Lower leg skin (tissue), 4 donors: ENCODE data around the gene MB21D2. TPM values are rescaled to one million over a fixed set of nuclear protein-coding genes. Genes with fewer than 3 reads are reported as not detected.

ENCODE experiments used
- DNase-seq, 2 donors: peaks; one replicate each; pipeline ENCODE4 v3.0.0-alpha.2; 2019; ENCODE audit warnings: low spot score in 2 of 2
- H3K4me3 ChIP-seq: fragments of 200-600 bp; sonication (generic); 2 replicates; pipeline ENCODE4 v1.5.1; 2017; ENCODE audit warnings: mild to moderate bottlenecking, low read depth; ENCODE audit not compliant: poor library complexity, severe bottlenecking
- POLR2A ChIP-seq, 2 donors: fragments of 450-650 bp; IDR thresholded peaks; one replicate each; pipeline ENCODE4 v1.6.1; 2016 to 2017; ENCODE audit warnings: antibody characterized with exemption in 2 of 2, mild to moderate bottlenecking in 1 of 2, moderate library complexity in 1 of 2
- WGBS, 2 donors: methylation state at CpG; one replicate each; pipeline ENCODE4 v1.1.5; 2018; 5-methylcytosine and 5-hydroxymethylcytosine counted together
- intact Hi-C: fragments of 100-400 bp; cut with DNase I; formaldehyde crosslinking; loops from one replicate; pipeline ENCODE4 v1.15.0; 2023; ENCODE audit warnings: low total_unique reads
- total RNA-seq, 4 donors: library from RNA; depleted of rRNA; stranded (reverse); fragments of >200 nt; gene quantifications; one replicate each; pipeline ENCODE4 v1.1.0, GENCODE V29; 2016
- TF ChIP-seq, protein P1 (sequence below), 3 donors: fragments of 450-650 bp; IDR thresholded peaks; one replicate each; pipeline ENCODE4 v1.5.1; 2016; ENCODE audit warnings: antibody characterized with exemption in 3 of 3, mild to moderate bottlenecking in 3 of 3, moderate library complexity in 2 of 3

MB21D2 gene
- total RNA-seq, 4 donors from 2014 or later, result 7.9 to 11.8 (median 8.6) TPM

DNA sequence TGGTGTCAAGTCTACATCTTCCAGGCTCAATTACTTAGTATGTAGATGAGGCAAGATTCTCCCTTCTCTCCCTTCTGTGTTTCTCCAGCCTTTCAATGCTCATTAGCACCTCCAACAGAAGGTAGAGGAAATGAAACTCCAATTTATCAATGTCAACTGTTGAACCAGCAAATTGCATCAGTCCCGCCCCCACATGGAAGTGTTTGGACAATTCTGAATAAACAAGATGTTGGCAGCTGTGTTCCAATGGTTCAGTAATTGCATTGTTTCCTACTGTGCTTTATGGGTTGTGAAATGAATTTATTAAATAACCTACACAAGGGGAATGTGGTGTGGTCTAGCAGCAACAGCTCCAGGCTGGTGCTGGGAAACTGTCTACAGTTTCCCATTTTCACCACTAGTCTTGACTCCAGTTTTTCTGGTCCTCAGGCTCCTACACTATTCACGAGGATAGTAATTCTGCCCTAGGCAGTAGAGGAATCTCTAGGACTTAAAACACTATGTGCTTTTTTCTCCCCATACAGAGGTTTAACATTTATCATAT is 91.9 kb downstream of the MB21D2 start:
- WGBS, 2 donors, result 52 to 56% methylated on average over 2 of the region's 2 CpGs
- DNase-seq, result no peak
- no peak for TF ChIP-seq POLR2A (IDR thresholded peaks at IDR 0.05)
- TF ChIP-seq, protein P1, sequence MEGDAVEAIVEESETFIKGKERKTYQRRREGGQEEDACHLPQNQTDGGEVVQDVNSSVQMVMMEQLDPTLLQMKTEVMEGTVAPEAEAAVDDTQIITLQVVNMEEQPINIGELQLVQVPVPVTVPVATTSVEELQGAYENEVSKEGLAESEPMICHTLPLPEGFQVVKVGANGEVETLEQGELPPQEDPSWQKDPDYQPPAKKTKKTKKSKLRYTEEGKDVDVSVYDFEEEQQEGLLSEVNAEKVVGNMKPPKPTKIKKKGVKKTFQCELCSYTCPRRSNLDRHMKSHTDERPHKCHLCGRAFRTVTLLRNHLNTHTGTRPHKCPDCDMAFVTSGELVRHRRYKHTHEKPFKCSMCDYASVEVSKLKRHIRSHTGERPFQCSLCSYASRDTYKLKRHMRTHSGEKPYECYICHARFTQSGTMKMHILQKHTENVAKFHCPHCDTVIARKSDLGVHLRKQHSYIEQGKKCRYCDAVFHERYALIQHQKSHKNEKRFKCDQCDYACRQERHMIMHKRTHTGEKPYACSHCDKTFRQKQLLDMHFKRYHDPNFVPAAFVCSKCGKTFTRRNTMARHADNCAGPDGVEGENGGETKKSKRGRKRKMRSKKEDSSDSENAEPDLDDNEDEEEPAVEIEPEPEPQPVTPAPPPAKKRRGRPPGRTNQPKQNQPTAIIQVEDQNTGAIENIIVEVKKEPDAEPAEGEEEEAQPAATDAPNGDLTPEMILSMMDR (IDR thresholded peaks at IDR 0.05), result no peak
- no peak overlapping the region for H3K4me3 ChIP-seq
- intact Hi-C loops, result no loop called here

DNA sequence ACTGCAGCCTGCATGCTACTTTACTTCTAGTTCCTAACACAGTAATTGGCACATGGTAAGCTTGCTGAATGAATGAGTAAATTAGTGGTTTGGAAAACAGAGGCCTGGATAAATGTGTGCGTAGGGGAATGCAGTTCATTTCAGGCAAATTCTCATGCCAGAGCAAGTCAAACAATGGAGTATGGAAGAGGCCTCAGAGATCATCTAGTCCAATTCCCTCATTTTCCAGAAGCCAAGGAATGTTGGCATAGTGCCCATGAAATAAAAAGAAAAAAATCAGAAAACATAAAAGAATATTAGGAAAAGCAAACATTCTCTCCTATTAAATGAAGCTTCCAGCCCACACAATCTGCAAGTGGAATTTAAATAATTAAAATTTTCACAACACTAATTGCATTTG is 92.4 kb downstream of the MB21D2 start:
- TF ChIP-seq, protein P1 (IDR thresholded peaks at IDR 0.05), result no peak
- no peak for TF ChIP-seq POLR2A (IDR thresholded peaks at IDR 0.05)
- intact Hi-C loops, result no loop called here
- no peak for DNase-seq
- H3K4me3 ChIP-seq, result no peak overlapping the region
- 40 to 67% methylated on average over 1 of the region's 1 CpG for WGBS, 2 donors

DNA sequence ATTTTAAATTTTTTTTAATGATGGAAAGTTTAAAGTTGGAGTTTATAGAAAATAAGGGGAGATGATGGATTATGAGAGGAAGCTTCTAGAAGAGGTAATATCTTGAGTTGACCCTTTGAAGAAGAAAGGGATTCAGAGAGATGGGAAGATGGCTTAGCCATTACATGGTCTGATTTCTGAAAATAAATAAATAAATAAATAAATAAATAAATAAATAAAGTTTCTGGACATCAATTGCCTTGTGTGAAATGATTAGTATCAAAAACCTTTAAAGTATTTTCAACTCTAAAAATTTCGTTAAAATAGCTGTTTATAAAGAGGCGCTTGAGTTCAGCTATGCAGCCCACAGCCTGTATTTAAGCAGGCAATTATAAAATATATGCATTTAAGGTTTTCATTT is 93.3 kb downstream of the MB21D2 start:
- intact Hi-C loops, result no loop called here
- TF ChIP-seq POLR2A (IDR thresholded peaks at IDR 0.05), result no peak
- TF ChIP-seq, protein P1 (IDR thresholded peaks at IDR 0.05), result no peak
- DNase-seq, result no peak
- no peak overlapping the region for H3K4me3 ChIP-seq
- 93 to 99% methylated on average over 2 of the region's 2 CpGs for WGBS, 2 donors

DNA sequence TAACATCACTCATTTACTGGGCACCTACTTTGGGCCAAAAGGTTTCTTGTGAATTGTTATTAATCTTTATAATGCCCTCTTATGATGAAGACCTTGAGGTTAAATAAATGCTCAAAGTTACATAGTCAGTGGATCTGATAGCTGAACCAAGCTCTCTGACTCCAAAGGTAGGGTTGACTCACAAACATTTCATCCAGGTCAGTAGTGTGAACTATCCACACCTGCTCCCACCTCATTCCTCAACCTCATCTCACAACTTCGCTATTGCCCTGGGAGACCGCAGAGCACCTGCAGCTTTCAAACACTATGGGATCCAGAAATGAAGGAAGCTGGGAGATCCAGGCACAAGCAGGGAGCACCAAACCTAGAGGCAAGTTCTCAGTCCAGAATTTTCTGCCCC is 96.5 kb downstream of the MB21D2 start:
- no peak for DNase-seq
- WGBS, 2 donors, result 95 to 100% methylated on average over 2 of the region's 2 CpGs
- intact Hi-C loops, result no loop called here
- TF ChIP-seq, protein P1 (IDR thresholded peaks at IDR 0.05), result no peak
- TF ChIP-seq POLR2A (IDR thresholded peaks at IDR 0.05), result no peak
- H3K4me3 ChIP-seq, result no peak overlapping the region

DNA sequence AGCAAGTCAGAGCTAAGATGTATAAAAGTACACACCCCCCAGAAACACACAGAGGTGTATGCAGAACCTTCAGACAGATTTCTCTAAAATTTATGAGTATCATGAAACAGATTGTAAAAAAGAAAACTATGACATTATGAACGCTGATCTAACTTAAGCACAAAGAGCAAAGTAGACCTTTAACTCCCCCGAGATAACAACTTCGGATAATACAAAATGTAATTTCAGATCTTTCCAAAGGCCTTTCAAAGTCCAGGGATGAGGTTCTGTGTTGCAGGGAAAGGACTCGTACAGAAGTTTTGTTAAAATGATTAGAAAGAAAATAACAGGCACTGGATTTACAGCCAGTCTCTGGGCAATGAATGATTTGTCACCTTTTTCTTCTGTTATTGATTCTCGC is 97.5 kb downstream of the MB21D2 start:
- WGBS, 2 donors, result 95 to 97% methylated on average over 5 of the region's 5 CpGs
- no peak for TF ChIP-seq POLR2A (IDR thresholded peaks at IDR 0.05)
- TF ChIP-seq, protein P1 (IDR thresholded peaks at IDR 0.05), result no peak
- no peak for DNase-seq
- intact Hi-C loops, result no loop called here
- no peak overlapping the region for H3K4me3 ChIP-seq

DNA sequence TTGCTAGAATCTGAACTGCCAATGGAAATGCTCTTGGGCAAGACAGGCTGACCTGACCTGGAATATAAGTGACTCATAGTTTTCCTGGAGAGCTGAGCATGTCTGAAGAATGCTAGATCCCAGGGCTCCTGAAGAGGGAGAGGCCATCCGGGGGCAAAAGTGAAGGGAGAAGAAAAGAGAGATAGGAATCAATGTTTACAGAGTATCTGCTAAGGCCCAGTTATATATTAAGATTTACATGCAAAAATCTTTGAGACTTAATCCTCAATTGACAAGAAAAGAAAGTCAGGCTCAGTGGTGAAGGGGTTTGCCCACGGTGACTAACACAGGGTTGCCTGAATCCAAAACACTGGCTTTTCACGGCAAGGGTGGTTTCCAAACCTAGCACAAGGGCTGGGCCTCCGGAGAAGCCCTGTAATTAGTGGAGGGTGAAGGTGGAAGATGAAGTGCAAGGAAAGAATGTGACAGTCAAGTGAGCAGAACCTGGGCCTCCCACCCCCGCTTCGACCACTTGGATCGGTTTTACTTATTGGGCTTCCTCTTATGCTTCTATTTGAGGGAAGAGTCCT is 98.6 kb downstream of the MB21D2 start:
- no peak overlapping the region for H3K4me3 ChIP-seq
- no peak for DNase-seq
- no peak for TF ChIP-seq POLR2A (IDR thresholded peaks at IDR 0.05)
- TF ChIP-seq, protein P1 (IDR thresholded peaks at IDR 0.05), result no peak
- WGBS, 2 donors, result 33 to 47% methylated on average over 7 of the region's 7 CpGs
- intact Hi-C loops, result loop anchor here (2.0 to 10.0 kb wide), 2 partner anchors 96 to 746 kb away; no protein-coding TSS in a partner anchor
